ENCODE data around the gene TFEB.

DNA sequence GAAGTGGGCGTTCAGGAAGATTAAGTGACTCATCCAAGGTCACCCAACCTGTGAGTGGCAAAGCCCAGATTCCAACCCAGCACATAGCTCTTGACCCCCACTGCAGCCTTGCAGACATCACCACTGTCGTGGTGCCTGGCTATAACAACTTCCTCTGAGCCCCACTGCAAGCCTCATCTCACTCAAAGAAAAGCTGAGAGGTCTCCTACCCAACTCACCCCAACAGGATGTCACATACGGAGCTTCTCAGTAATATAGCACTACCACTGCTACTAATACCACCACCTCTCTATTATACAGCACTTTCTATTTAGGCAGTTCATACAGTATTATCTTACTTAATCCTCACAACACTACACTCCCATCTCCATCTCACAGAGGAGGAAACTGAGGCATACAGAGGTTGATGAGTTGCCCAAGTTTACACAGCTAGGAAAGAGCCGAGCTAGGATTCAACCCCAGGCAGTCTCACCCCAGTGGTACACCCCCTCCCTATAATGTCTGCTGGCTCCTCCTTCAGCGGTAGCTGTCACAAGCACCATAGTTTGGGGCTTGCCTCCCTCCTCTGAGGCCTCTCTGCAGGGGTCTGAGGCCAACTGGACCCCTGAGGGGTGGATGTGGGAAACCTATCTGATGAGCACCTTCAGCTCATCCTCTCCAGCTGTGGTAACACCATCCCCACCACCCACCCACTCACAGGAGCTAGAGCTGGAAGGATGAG, 19.5 kb downstream of the TFEB start:
- TF ChIP-seq POLR2A (IDR thresholded peaks at IDR 0.05; ENCODE audit: low read length) (no peak), GATA1 (IDR thresholded peaks at IDR 0.05; ENCODE audit: low read depth, low read length) (no peak)

Data from erythroblast (primary cell).